ENCODE data around the gene PTOV1. TPM values are rescaled to one million over a fixed set of nuclear protein-coding genes. Genes with fewer than 3 reads are reported as not detected.

The PTOV1 gene
- total RNA-seq, 1 donor from 2014 or later, result 231 TPM

DNA sequence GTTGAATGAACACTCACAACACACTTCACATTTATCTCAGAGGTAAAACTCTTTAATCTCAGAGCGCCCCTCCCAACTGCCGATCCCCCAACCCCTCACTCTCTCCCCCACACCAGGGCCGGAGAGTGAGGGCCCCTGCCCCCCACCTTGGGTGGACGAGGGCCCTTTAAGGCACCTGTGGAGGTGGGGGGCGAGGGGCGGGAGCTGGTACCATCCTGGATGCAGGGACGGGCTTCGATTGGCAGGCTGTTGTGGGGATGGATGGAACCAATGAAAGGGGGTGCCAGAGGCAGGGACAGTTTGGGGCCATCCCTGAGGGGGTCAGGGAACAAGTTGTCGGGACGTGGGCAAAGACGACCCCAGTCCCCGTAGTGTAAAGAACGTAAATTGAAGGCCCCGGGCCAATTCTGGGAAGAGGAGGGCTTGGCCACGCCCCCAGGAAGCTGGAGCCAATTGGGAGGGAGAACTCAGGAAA, 18.1 kb downstream of the PTOV1 start:
- no peak overlapping the region for H3K27ac Mint-ChIP-seq (ENCODE audit: unreplicated experiment)
- TF ChIP-seq, protein P1, sequence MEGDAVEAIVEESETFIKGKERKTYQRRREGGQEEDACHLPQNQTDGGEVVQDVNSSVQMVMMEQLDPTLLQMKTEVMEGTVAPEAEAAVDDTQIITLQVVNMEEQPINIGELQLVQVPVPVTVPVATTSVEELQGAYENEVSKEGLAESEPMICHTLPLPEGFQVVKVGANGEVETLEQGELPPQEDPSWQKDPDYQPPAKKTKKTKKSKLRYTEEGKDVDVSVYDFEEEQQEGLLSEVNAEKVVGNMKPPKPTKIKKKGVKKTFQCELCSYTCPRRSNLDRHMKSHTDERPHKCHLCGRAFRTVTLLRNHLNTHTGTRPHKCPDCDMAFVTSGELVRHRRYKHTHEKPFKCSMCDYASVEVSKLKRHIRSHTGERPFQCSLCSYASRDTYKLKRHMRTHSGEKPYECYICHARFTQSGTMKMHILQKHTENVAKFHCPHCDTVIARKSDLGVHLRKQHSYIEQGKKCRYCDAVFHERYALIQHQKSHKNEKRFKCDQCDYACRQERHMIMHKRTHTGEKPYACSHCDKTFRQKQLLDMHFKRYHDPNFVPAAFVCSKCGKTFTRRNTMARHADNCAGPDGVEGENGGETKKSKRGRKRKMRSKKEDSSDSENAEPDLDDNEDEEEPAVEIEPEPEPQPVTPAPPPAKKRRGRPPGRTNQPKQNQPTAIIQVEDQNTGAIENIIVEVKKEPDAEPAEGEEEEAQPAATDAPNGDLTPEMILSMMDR (IDR thresholded peaks at IDR 0.05; ENCODE audit: unreplicated experiment), result no peak

DNA sequence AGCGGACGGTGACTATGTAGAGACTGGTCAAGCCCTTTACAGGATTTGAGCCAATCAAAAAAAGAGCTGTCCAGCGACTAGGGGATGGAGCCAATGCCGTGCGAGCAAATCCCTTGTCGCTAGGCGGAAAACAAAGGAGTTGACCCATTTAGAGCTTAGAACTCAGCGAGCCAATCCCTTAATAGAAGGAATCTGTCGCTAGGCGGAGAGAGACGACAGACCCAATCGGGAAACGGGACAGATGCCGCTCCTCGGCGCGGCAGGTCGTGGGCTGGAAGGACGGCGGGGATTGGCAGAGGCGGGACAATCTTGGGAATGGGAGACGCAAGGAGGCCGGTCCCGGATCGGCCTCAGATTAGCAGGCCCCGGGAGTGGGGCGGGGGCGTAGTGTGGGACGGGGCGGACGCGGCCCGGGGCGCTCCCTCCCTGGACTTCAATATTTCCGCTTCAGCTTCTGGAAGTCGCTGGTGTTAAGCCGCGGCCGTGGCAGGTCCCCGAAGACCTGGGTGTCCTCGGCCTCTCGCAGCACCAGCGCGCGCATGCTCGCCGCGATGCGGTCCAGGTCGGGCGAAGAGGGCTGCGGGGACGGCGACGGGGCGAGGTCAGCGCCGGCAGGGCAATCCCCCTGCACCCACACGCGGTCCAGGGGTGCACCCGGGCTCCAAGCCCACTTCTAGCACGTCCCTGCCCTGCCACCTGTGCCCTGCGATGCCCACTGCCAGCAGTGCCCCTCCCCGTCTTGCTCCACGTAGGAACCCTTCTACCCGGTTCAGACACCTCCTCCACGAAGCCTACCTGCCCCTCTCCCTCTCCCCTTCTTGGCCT, 18.7 kb downstream of the PTOV1 start:
- DNase-seq (ENCODE audit: low spot score), result peak; percentile 98

More for the DNA sequence above, 18.1 kb downstream of the PTOV1 start:
- Mint-ChIP-seq H3K4me1 (ENCODE audit: unreplicated experiment) (peaks cover 27% of the 10 kb centered on the region), H3K4me3 (ENCODE audit: unreplicated experiment) (no peak overlapping the region), H3K36me3 (ENCODE audit: low read depth, unreplicated experiment) (peaks cover 28% of the 10 kb centered on the region), H3K27me3 (ENCODE audit: unreplicated experiment) (peaks cover 35% of the 10 kb centered on the region), H3K9me3 (ENCODE audit: unreplicated experiment) (no peaks in the 10 kb centered on the region)
- DNase-seq (ENCODE audit: low spot score), result no peak

DNA sequence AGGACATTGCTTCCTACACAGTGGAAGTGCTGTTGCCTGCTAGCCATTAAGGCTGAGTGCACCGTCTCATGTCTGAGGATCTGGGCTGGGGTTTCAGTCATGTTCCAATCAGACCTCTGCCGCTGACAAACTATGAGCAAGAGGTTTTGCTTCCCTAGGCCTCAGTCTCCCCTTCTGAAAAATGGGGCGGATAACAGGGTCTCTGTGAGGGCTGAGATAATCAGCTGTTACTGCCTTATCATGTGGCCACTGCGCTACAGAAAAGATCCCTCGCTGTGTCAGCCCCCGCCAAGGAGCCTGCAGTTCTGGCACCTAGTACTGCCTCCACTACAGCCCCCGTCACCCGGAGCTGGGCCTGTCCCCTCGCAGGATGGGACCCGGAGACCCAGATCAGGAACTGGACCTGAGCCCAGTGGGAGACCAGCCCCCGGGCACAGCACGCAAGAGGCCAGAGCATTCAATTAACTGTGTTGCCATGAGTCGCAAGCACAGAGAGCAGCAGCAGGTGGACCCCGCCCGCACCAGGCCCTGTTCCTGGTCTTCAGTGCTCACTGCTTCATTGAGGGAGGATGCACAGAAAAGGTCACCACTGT, 19.4 kb downstream of the PTOV1 start:
- Mint-ChIP-seq H3K36me3 (ENCODE audit: low read depth, unreplicated experiment) (peaks cover 16% of the 10 kb centered on the region), H3K9me3 (ENCODE audit: unreplicated experiment) (no peaks in the 10 kb centered on the region), H3K4me1 (ENCODE audit: unreplicated experiment) (peaks cover 32% of the 10 kb centered on the region), H3K27ac (ENCODE audit: unreplicated experiment) (peak overlapping the region; percentile 89), H3K27me3 (ENCODE audit: unreplicated experiment) (peaks cover 28% of the 10 kb centered on the region), H3K4me3 (ENCODE audit: unreplicated experiment) (peak overlapping the region; percentile 87)
- DNase-seq (ENCODE audit: low spot score), result no peak
- TF ChIP-seq, protein P1 (IDR thresholded peaks at IDR 0.05; ENCODE audit: unreplicated experiment), result no peak

More for the DNA sequence above, 18.7 kb downstream of the PTOV1 start:
- TF ChIP-seq, protein P1 (IDR thresholded peaks at IDR 0.05; ENCODE audit: unreplicated experiment), result no peak
- Mint-ChIP-seq H3K27me3 (ENCODE audit: unreplicated experiment) (peaks cover 33% of the 10 kb centered on the region), H3K27ac (ENCODE audit: unreplicated experiment) (peak overlapping the region; percentile 89), H3K36me3 (ENCODE audit: low read depth, unreplicated experiment) (peaks cover 22% of the 10 kb centered on the region), H3K4me1 (ENCODE audit: unreplicated experiment) (peaks cover 29% of the 10 kb centered on the region), H3K9me3 (ENCODE audit: unreplicated experiment) (no peaks in the 10 kb centered on the region), H3K4me3 (ENCODE audit: unreplicated experiment) (peak overlapping the region; percentile 87)

DNA sequence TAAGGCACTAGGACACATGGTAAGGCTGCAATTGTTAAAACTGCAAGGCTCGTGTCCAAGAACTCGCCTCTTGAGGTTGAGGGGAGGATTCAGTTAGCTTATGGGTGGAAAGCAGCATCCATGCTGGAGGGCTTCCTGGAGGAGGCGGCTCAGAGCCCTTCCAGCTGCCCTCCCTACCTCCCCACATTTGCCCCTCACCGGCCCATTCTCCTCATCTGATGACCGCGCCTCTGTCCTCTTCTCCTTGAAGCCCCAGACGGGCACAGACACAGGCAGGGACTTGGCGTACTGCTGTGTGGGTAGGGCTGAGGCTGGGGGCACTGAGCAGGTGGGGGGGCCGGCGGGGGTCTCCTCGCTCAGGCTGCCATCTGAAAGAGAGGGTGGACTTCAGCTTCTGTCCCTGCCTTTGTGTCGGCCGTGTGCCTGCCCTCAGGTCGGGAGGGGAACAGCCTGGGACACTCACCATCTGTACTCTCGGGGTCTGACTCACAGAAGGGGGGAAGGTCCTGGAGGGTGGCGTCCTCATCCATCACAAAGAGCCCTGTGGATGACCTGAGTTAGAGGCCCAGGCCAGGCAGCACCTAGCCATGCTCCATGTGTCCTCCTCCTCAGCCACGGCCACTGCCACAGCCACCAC, 20.5 kb downstream of the PTOV1 start:
- peaks cover 28% of the 10 kb centered on the region for H3K27me3 Mint-ChIP-seq (ENCODE audit: unreplicated experiment)
- no peak overlapping the region for H3K27ac Mint-ChIP-seq (ENCODE audit: unreplicated experiment)
- H3K4me3 Mint-ChIP-seq (ENCODE audit: unreplicated experiment), result peak overlapping the region; percentile 79
- TF ChIP-seq, protein P1 (IDR thresholded peaks at IDR 0.05; ENCODE audit: unreplicated experiment), result no peak
- no peak for DNase-seq (ENCODE audit: low spot score)
- H3K36me3 Mint-ChIP-seq (ENCODE audit: low read depth, unreplicated experiment), result peaks cover 8% of the 10 kb centered on the region
- peaks cover 28% of the 10 kb centered on the region for H3K4me1 Mint-ChIP-seq (ENCODE audit: unreplicated experiment)
- no peaks in the 10 kb centered on the region for H3K9me3 Mint-ChIP-seq (ENCODE audit: unreplicated experiment)

All from endothelial cell (in vitro differentiated cells).